Inflammatory macrophage treated with lipopolysaccharide for 1 hour (primary cell): ENCODE results near the gene TNC.

ENCODE experiments used
- DNase-seq, 2 donors: peaks; one replicate each; pipeline ENCODE4 v3.0.0-alpha.2; 2020 to 2022

Gene TNC

GRCh38 chr9:115005322-115005721 lies 112.6 kb downstream of the TNC start:
- DNase-seq: no peak

- peak; percentile 76 to 93 for DNase-seq
These were observed 113.4 kb downstream of the TNC start for GRCh38 chr9:115004545-115004944.

GRCh38 chr9:115002371-115003120 lies 115.4 kb downstream of the TNC start:
- DNase-seq: no peak

- DNase-seq: peak; percentile 86 to 90
These were observed 117.7 kb downstream of the TNC start for GRCh38 chr9:115000217-115000639.

- DNase-seq: peak; percentile 74 to 82
These were observed 119.6 kb downstream of the TNC start for GRCh38 chr9:114998326-114998725.

- peak; percentile 88 to 95 for DNase-seq
These were observed 122.2 kb downstream of the TNC start for GRCh38 chr9:114995681-114996221.

- DNase-seq: no peak
These were observed 123.2 kb downstream of the TNC start for GRCh38 chr9:114994768-114995167.

- no peak for DNase-seq
These were observed 126.1 kb downstream of the TNC start for GRCh38 chr9:114991861-114992260.

- no peak for DNase-seq
These were observed 127.1 kb downstream of the TNC start for GRCh38 chr9:114990901-114991300.

GRCh38 chr9:114989600-114990410 lies 128.2 kb downstream of the TNC start:
- no peak for DNase-seq

- peak; percentile 86 to 88 for DNase-seq
These were observed 128.9 kb downstream of the TNC start for GRCh38 chr9:114988962-114989599.

GRCh38 chr9:114987116-114987515 lies 130.8 kb downstream of the TNC start:
- no peak for DNase-seq

- no peak for DNase-seq
These were observed 131.9 kb downstream of the TNC start for GRCh38 chr9:114985959-114986501.

- DNase-seq: no peak
These were observed 136.9 kb downstream of the TNC start for GRCh38 chr9:114981063-114981462.

- DNase-seq: peak in 1 of 2 donors; percentile 75
These were observed 144.7 kb downstream of the TNC start for GRCh38 chr9:114973216-114973615.

GRCh38 chr9:114972510-114973136 lies 145.3 kb downstream of the TNC start:
- peak in 1 of 2 donors; percentile 58 for DNase-seq
